ENCODE measurements around the gene C1orf167.

C1orf167 gene

GRCh38 chr1:11729498-11730428 lies 32.2 kb upstream of the C1orf167 start:
- Mint-ChIP-seq H3K4me3 (peak overlapping the region; percentile 84 to 91), H3K27ac (peak overlapping the region; percentile 80 to 82), H3K36me3 (ENCODE audit: insufficient read depth) (peaks cover 3% of the 10 kb centered on the region), H3K4me1 (ENCODE audit: low read depth in 2 of 2) (peaks cover 21 to 22% of the 10 kb centered on the region in 2 donors), H3K9me3 (no peaks in the 10 kb centered on the region), H3K27me3 (no peaks in the 10 kb centered on the region)
- no peak for ATAC-seq (replicated peaks)
- DNase-seq, result no peak

GRCh38 chr1:11730429-11730891 lies 31.5 kb upstream of the C1orf167 start:
- peaks cover 3% of the 10 kb centered on the region for H3K36me3 Mint-ChIP-seq (ENCODE audit: insufficient read depth)
- DNase-seq, result peak; percentile 36 to 42 (median 42)

GRCh38 chr1:11731691-11732283 lies 30.2 kb upstream of the C1orf167 start:
- no peaks in the 10 kb centered on the region for H3K9me3 Mint-ChIP-seq
- no peak for ATAC-seq (replicated peaks)

More at GRCh38 chr1:11730429-11730891, 31.5 kb upstream of the C1orf167 start:
- H3K27ac Mint-ChIP-seq, result peak overlapping the region; percentile 80 to 82
- H3K4me3 Mint-ChIP-seq, result peak overlapping the region; percentile 84 to 91
- H3K27me3 Mint-ChIP-seq, result no peaks in the 10 kb centered on the region
- H3K4me1 Mint-ChIP-seq (ENCODE audit: low read depth in 2 of 2), result peaks cover 24 to 25% of the 10 kb centered on the region in 2 donors
- ATAC-seq (replicated peaks), result peak; percentile 98
- no peaks in the 10 kb centered on the region for H3K9me3 Mint-ChIP-seq

DNA sequence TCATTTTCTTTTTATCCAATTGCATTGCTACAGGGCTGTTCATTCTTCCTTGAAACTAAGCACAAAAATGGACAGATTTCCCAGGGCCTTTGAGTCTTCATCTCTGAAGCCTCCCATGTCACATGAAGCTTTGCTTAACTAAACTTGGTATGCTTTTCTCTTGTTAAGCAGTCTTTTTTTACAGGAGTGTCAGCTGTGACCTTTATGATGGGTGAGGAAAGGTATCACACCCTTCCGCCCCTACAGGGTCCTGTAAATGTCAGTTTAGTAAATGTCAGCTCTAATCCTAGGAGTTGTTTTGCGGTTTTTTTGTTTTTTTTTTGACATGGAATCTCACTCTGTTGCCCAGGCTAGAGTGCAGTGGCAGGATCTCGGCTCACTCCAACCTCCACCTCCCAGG lies 28.7 kb upstream of the C1orf167 start:
- H3K27me3 Mint-ChIP-seq, result no peaks in the 10 kb centered on the region
- H3K9me3 Mint-ChIP-seq, result no peaks in the 10 kb centered on the region
- H3K27ac Mint-ChIP-seq, result no peak overlapping the region
- ATAC-seq (replicated peaks), result no peak
- peaks cover 12% of the 10 kb centered on the region for H3K36me3 Mint-ChIP-seq (ENCODE audit: insufficient read depth)
- H3K4me3 Mint-ChIP-seq, result peak overlapping the region in 1 of 2 donors; percentile 25
- no peak for DNase-seq
- H3K4me1 Mint-ChIP-seq (ENCODE audit: low read depth in 2 of 2), result peaks cover 48% of the 10 kb centered on the region in 2 donors

More at GRCh38 chr1:11731691-11732283, 30.2 kb upstream of the C1orf167 start:
- Mint-ChIP-seq H3K4me3 (peak overlapping the region; percentile 84 to 91), H3K27me3 (no peaks in the 10 kb centered on the region), H3K27ac (peak overlapping the region; percentile 51 to 62), H3K4me1 (ENCODE audit: low read depth in 2 of 2) (peaks cover 33% of the 10 kb centered on the region in 2 donors), H3K36me3 (ENCODE audit: insufficient read depth) (peaks cover 11% of the 10 kb centered on the region)
- DNase-seq, result no peak

GRCh38 chr1:11735531-11735853 lies 26.5 kb upstream of the C1orf167 start:
- H3K4me3 Mint-ChIP-seq, result peak overlapping the region; percentile 97
- peaks cover 12% of the 10 kb centered on the region for H3K36me3 Mint-ChIP-seq (ENCODE audit: insufficient read depth)
- ATAC-seq (replicated peaks), result peak; percentile 1
- peak overlapping the region; percentile 95 to 97 for H3K27ac Mint-ChIP-seq
- H3K27me3 Mint-ChIP-seq, result no peaks in the 10 kb centered on the region
- DNase-seq, result no peak
- no peaks in the 10 kb centered on the region for H3K9me3 Mint-ChIP-seq
- peaks cover 53 to 55% of the 10 kb centered on the region in 2 donors for H3K4me1 Mint-ChIP-seq (ENCODE audit: low read depth in 2 of 2)

DNA sequence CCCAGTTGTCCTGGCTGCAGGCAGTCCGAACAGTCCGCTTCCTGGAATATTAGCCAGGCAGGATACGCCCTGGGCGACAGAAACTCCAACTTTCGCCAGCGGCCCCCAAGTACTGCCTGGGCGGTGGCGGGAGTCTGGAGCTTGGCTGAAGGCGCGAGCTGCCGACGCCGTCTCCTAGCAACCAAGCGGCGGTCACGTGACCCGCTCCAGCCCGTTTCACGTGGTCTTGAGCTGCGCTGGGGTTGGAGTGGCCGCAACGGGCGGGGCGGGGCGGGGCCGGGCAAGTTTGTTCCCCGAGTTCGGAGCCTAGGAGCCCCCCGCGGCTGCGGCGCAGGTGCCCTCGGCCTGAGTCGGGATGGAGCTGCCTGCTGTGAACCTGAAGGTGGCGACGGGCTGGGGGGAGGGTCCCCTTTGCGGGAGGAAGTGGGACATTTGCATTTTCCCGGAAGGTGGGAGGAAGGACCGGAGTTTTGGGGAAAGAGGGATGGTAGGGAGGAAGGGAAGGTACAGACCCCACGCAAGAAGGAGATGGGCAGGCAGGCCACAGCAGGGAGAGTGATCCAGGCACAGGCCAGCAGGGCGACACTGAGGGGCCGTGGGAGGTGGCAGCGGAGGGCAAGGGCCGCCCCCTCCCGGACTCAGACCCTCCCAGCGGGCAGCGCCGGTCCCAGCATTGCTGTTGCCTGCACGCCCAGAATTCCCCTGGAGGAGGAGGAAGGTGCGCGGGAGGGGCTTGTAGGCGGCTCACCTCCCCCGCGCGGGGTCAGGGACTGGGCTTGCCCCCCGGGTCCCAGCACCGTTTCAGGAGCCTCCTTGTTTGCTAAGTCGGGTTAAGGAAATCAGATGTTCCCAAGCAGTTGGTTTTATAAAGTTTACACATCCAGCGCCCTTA lies 25.9 kb upstream of the C1orf167 start, which contains the start of gene AGTRAP:
Gene AGTRAP (plus strand): TSS at position 283 of the 892 bp plus-strand sequence. CDS start 73 bp downstream, at position 356.
- Mint-ChIP-seq H3K9me3 (no peaks in the 10 kb centered on the region), H3K4me1 (ENCODE audit: low read depth in 2 of 2) (peaks cover 57 to 60% of the 10 kb centered on the region in 2 donors), H3K27ac (peak within 1 kb of the TSS; percentile 95 to 97), H3K36me3 (ENCODE audit: insufficient read depth) (peaks cover 16% of the 10 kb centered on the region), H3K27me3 (no peaks in the 10 kb centered on the region), H3K4me3 (peak within 1 kb of the TSS; percentile 97)
- DNase-seq (peak; percentile 77 to 83 (median 81)), ATAC-seq (replicated peaks) (peak; percentile 74)

- Mint-ChIP-seq H3K27me3 (no peaks in the 10 kb centered on the region), H3K9me3 (no peaks in the 10 kb centered on the region), H3K4me1 (ENCODE audit: low read depth in 2 of 2) (peaks cover 60 to 62% of the 10 kb centered on the region in 2 donors), H3K27ac (peak overlapping the region; percentile 95 to 97), H3K36me3 (ENCODE audit: insufficient read depth) (peaks cover 14% of the 10 kb centered on the region), H3K4me3 (peak overlapping the region; percentile 97)
- DNase-seq (peak in 2 of 3 experiments; percentile 27 to 35), ATAC-seq (replicated peaks) (peak; percentile 69)
Measured at GRCh38 chr1:11736746-11737639, 25.0 kb upstream of the C1orf167 start.

DNA sequence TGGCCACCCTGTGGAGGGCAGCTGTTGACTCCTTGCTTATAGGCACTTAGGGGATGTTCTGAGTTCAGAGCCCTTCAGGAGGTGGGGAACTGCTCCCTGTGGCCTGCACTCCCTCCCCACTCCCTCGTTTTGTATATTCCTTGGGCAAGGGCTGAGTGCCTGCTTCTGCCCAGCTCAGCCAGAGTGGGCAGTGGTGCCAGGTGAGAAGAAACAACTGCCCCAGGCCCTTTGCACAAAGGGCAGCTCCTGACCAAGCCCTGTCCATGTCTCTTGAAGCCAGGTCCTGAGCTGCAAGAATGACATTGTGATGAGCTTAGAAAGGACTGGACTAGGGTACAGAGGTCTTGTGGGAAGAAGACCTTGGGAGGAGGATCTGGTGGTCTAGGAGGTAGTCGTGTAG lies 23.9 kb upstream of the C1orf167 start:
- Mint-ChIP-seq H3K27ac (peak overlapping the region in 1 of 2 donors; percentile 16), H3K27me3 (no peaks in the 10 kb centered on the region), H3K4me1 (ENCODE audit: low read depth in 2 of 2) (peaks cover 69 to 70% of the 10 kb centered on the region in 2 donors), H3K4me3 (peak overlapping the region; percentile 97), H3K9me3 (no peaks in the 10 kb centered on the region), H3K36me3 (ENCODE audit: insufficient read depth) (peaks cover 16% of the 10 kb centered on the region)
- DNase-seq (no peak), ATAC-seq (replicated peaks) (no peak)

DNA sequence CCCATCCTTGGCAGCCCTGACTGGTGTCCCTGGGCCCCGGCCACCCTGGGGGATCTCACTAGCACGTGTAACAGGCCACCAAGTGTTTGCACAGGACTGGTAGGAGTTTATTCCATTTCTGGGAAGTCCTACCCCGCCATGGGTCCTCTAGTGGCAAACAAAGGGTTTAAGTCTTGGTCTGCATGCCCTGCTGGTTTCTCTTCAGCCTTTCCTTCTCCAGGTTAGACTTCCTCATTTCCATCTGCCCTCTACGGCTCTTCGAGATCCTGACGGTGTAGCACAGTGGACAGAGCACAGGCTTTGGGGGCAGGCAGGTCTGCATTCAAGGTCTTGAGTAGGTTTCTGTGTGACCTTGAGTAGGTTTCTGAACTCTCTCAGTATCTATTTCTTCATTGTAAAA lies 23.2 kb upstream of the C1orf167 start:
- DNase-seq, result no peak
- Mint-ChIP-seq H3K36me3 (ENCODE audit: insufficient read depth) (peaks cover 16% of the 10 kb centered on the region), H3K27ac (peak overlapping the region; percentile 32 to 72), H3K4me3 (peak overlapping the region in 1 of 2 donors; percentile 21), H3K9me3 (no peaks in the 10 kb centered on the region), H3K4me1 (ENCODE audit: low read depth in 2 of 2) (peaks cover 69 to 70% of the 10 kb centered on the region in 2 donors), H3K27me3 (no peaks in the 10 kb centered on the region)
- no peak for ATAC-seq (replicated peaks)

DNA sequence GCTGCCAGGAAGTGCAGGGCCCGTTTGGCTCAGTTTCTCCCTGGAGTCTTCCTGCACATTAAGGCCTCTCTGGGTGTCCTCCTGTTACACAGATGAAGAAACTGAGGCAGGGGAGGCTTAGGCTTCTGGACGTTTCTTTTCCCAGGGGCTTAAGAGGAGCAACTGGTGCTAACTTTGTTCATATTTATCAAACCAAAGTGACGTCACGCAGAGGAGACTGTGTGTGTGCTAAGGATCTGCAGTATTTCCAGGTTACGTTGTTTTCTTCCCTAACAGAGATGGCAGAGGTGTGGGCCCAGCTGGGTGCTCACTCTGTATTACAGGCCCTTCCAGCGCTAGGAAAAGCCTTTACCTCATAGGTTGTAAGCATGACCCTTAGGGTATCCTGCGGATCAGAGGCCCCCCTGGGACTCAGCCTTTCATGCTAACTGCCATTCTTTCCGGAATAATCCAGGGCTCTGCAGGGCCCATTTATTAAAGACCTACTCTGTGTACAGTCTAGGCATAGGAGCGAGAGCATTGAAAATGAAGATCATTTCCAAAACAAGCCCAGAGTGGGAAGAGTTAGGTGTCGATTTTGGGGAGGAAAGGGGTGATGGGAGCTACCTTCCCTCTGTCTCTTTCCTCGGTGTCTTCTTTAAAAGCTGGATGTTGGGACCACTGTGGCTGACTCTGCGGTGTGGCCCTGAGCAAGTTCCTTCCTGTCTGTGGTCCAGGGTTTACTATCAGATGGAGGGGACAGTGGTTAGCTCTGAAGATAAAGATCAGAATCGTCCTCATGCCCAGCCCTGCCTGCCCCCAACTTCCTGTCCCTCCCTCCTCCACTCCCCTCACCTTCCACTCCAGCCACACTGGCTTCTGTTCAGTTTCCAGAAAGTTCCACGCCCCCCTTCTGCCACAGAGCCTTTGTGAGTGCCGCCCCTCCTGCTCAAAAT lies 21.5 kb upstream of the C1orf167 start:
- DNase-seq (peak in 2 of 3 experiments; percentile 23 to 32), ATAC-seq (replicated peaks) (peak; percentile 61)
- Mint-ChIP-seq H3K27me3 (no peaks in the 10 kb centered on the region), H3K4me3 (peak overlapping the region; percentile 78 to 85), H3K27ac (peak overlapping the region; percentile 81 to 92), H3K36me3 (ENCODE audit: insufficient read depth) (peaks cover 16% of the 10 kb centered on the region), H3K4me1 (ENCODE audit: low read depth in 2 of 2) (peaks cover 69 to 70% of the 10 kb centered on the region in 2 donors), H3K9me3 (no peaks in the 10 kb centered on the region)

GRCh38 chr1:11741482-11741881 lies 20.5 kb upstream of the C1orf167 start:
- peaks cover 66 to 69% of the 10 kb centered on the region in 2 donors for H3K4me1 Mint-ChIP-seq (ENCODE audit: low read depth in 2 of 2)

More at GRCh38 chr1:11741482-11741881, 20.5 kb upstream of the C1orf167 start:
- Mint-ChIP-seq H3K27me3 (no peaks in the 10 kb centered on the region), H3K27ac (peak overlapping the region; percentile 81 to 92), H3K9me3 (no peaks in the 10 kb centered on the region), H3K4me3 (peak overlapping the region; percentile 78 to 85), H3K36me3 (ENCODE audit: insufficient read depth) (peaks cover 11% of the 10 kb centered on the region)
- ATAC-seq (replicated peaks) (no peak), DNase-seq (no peak)
